WTC11 (cell line): ENCODE results near the gene HSH2D.

Experiments used
- CREB1 ChIP-seq: sonication (generic); formaldehyde crosslinking; IDR thresholded peaks from 2 replicates; pipeline ENCODE4 v1.8.0; 2023; ENCODE audit warnings: mild to moderate bottlenecking, missing genetic modification reagents
- ESRRA ChIP-seq: sonication (generic); formaldehyde crosslinking; IDR thresholded peaks from 2 replicates; pipeline ENCODE4 v1.8.1; 2022; ENCODE audit warnings: mild to moderate bottlenecking, missing genetic modification reagents, borderline replicate concordance
- NFYB ChIP-seq: sonication (generic); formaldehyde crosslinking; conservative IDR thresholded peaks from 2 replicates; pipeline ENCODE4 v1.8.0; 2022; ENCODE audit warnings: low read depth, missing genetic modification reagents
- SOX15 ChIP-seq: fragments of 250-450 bp; sonication (Bioruptor Pico); IDR thresholded peaks from 2 replicates; pipeline ENCODE4 v1.9.0; 2021; ENCODE audit warnings: mild to moderate bottlenecking
- TEAD4 ChIP-seq: sonication (generic); formaldehyde crosslinking; IDR thresholded peaks from 2 replicates; pipeline ENCODE4 v1.8.0; 2022; ENCODE audit warnings: mild to moderate bottlenecking, missing genetic modification reagents
- ZNF263 ChIP-seq: sonication (generic); formaldehyde crosslinking; IDR thresholded peaks from 2 replicates; pipeline ENCODE4 v1.8.1; 2022; ENCODE audit warnings: low read depth, mild to moderate bottlenecking, moderate library complexity, missing genetic modification reagents
- TF ChIP-seq, protein P1 (sequence below): fragments of 200-600 bp; IDR thresholded peaks from 2 replicates; pipeline ENCODE4 v1.8.0; 2022; ENCODE audit warnings: antibody characterized with exemption
- TF ChIP-seq, protein P2 (sequence below): sonication (generic); formaldehyde crosslinking; IDR thresholded peaks from 2 replicates; pipeline ENCODE4 v1.8.0; 2022; ENCODE audit warnings: mild to moderate bottlenecking, missing genetic modification reagents

DNA sequence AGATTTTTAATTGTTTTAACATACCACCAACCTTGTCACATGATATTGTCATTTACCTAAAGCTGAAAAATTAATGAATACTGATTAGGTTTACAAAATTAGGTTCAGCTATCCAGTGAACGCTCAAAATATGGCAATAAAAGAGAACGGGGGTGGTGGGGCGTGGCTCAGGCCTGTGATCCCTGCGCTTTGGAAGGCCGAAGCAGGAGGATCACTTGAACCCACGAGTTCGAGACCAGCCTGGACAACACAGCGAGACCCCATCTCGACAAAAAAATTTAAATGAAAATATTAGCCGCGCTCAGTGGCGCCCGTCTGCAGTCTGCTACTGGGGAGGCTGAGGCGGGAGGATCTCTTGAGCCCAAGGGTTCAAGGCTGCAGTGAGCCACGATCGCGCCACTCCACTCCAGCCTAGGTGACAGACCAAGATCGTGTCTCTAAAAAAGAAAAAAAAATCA is 41.2 kb downstream of the HSH2D start:
- TF ChIP-seq CREB1 (CRISPR knock-in tag) (no peak), SOX15 (no peak), ZNF263 (CRISPR knock-in tag) (no peak), ESRRA (no peak), TEAD4 (CRISPR knock-in tag) (no peak), NFYB (CRISPR knock-in tag) (no peak)
- TF ChIP-seq, protein P1, sequence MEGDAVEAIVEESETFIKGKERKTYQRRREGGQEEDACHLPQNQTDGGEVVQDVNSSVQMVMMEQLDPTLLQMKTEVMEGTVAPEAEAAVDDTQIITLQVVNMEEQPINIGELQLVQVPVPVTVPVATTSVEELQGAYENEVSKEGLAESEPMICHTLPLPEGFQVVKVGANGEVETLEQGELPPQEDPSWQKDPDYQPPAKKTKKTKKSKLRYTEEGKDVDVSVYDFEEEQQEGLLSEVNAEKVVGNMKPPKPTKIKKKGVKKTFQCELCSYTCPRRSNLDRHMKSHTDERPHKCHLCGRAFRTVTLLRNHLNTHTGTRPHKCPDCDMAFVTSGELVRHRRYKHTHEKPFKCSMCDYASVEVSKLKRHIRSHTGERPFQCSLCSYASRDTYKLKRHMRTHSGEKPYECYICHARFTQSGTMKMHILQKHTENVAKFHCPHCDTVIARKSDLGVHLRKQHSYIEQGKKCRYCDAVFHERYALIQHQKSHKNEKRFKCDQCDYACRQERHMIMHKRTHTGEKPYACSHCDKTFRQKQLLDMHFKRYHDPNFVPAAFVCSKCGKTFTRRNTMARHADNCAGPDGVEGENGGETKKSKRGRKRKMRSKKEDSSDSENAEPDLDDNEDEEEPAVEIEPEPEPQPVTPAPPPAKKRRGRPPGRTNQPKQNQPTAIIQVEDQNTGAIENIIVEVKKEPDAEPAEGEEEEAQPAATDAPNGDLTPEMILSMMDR = no peak
- TF ChIP-seq, protein P2, sequence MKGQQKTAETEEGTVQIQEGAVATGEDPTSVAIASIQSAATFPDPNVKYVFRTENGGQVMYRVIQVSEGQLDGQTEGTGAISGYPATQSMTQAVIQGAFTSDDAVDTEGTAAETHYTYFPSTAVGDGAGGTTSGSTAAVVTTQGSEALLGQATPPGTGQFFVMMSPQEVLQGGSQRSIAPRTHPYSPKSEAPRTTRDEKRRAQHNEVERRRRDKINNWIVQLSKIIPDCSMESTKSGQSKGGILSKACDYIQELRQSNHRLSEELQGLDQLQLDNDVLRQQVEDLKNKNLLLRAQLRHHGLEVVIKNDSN = no peak
